H1 (cell line): ENCODE measurements around the gene SLC27A5. TPM values are rescaled to one million over a fixed set of nuclear protein-coding genes. Genes with fewer than 3 reads are reported as not detected.

ENCODE experiments used
- CTCF ChIA-PET: fragments of 300-600 bp; sonication (Branson Sonifier 250); formaldehyde crosslinking; loops from one replicate; lab custom pipeline; 2021; ENCODE audit not compliant: partially characterized antibody; lab: Charles Lee
- POLR2A ChIA-PET: fragments of 300-600 bp; sonication (Branson Sonifier 250); formaldehyde crosslinking; loops from one replicate; lab custom pipeline; 2021; ENCODE audit warnings: inconsistent platforms; ENCODE audit not compliant: partially characterized antibody; lab: Charles Lee
- DNase-seq, 2 experiments: peaks; one replicate each; pipeline versions ENCODE4 v3.0.0 to v3.0.0-alpha.2; 2010 to 2022; ENCODE audit warnings: low spot score in 2 of 2, low read depth in 1 of 2, mixed read lengths in 1 of 2
- FAIRE-seq: peaks from 2 replicates; lab custom pipeline; 2011; peaks lifted over from hg19 to GRCh38; lab: Jason Lieb, UNC
- H2AFZ ChIP-seq: 2 replicates; pipeline ENCODE4 v1.8.1; 2012; ENCODE audit warnings: low read length, inconsistent platforms
- H2AK5ac ChIP-seq: 2 replicates; pipeline ENCODE4 v1.6.1; 2013; ENCODE audit warnings: low read depth, low read length
- H2BK120ac ChIP-seq: replicated peaks from 2 replicates; pipeline ENCODE3; 2013; ENCODE audit warnings: low read depth, low read length, inconsistent platforms
- H2BK12ac ChIP-seq: 2 replicates; pipeline ENCODE4 v1.6.1; 2013; ENCODE audit warnings: low read depth, low read length
- H2BK15ac ChIP-seq: 2 replicates; pipeline ENCODE4 v1.6.1; 2013; ENCODE audit warnings: low read length
- H2BK20ac ChIP-seq: 2 replicates; pipeline ENCODE4 v1.6.1; 2013; ENCODE audit warnings: low read length
- H2BK5ac ChIP-seq: 2 replicates; pipeline ENCODE4 v1.6.1; 2013; ENCODE audit warnings: low read depth, low read length
- H3K14ac ChIP-seq: 2 replicates; pipeline ENCODE4 v1.6.1; 2013; ENCODE audit warnings: inconsistent platforms; ENCODE audit not compliant: insufficient read length
- H3K18ac ChIP-seq: 2 replicates; pipeline ENCODE4 v1.6.1; 2013; ENCODE audit warnings: low read length; ENCODE audit errors: extremely low read depth
- H3K23ac ChIP-seq: 2 replicates; pipeline ENCODE4 v1.6.1; 2013; ENCODE audit warnings: inconsistent platforms; ENCODE audit not compliant: insufficient read length
- H3K23me2 ChIP-seq: 2 replicates; pipeline ENCODE4 v1.6.1; 2013; ENCODE audit warnings: low read depth, low read length
- H3K27ac ChIP-seq: 2 replicates; pipeline ENCODE4 v1.6.1; 2011; ENCODE audit warnings: low read depth, low read length, inconsistent platforms
- H3K27me3 ChIP-seq, 4 experiments: replicated peaks in 1 of 4; 1 replicate in 1 of 4; 2 replicates in 3 of 4; pipeline versions ENCODE4 v1.6.1 to v1.8.1; 2011 to 2013; ENCODE audit warnings: low read length in 3 of 4, mild to moderate bottlenecking in 3 of 4, inconsistent platforms in 2 of 4, mixed read lengths in 2 of 4, moderate library complexity in 1 of 4; ENCODE audit not compliant: control insufficient read depth in 3 of 4, insufficient read depth in 3 of 4; ENCODE audit errors: extremely low read depth in 1 of 4
- H3K36me3 ChIP-seq, 4 experiments: 2 replicates each; pipeline versions ENCODE4 v1.6.1 to v1.8.1; 2011 to 2013; ENCODE audit warnings: mild to moderate bottlenecking in 4 of 4, low read length in 3 of 4, moderate library complexity in 2 of 4, control low read depth in 1 of 4, inconsistent platforms in 1 of 4; ENCODE audit not compliant: insufficient read depth in 4 of 4, control insufficient read depth in 2 of 4
- H3K4ac ChIP-seq: replicated peaks from 2 replicates; pipeline ENCODE3; 2013; ENCODE audit warnings: low read length, low read depth, mixed read lengths, inconsistent platforms; ENCODE audit not compliant: insufficient read length
- H3K4me1 ChIP-seq, 4 experiments: replicated peaks in 1 of 4; 1 replicate in 1 of 4; 2 replicates in 3 of 4; pipeline versions ENCODE4 v1.6.1 to v1.8.1; 2011 to 2013; ENCODE audit warnings: low read length in 3 of 4, inconsistent platforms in 2 of 4, mixed read lengths in 1 of 4; ENCODE audit not compliant: insufficient read depth in 4 of 4, control insufficient read depth in 3 of 4
- H3K4me2 ChIP-seq, 2 experiments: 2 replicates each; pipeline versions ENCODE4 v1.6.1 to v1.8.1; 2011 to 2013; ENCODE audit warnings: low read depth in 2 of 2, low read length in 2 of 2, control low read depth in 1 of 2, inconsistent platforms in 1 of 2, mild to moderate bottlenecking in 1 of 2; ENCODE audit not compliant: insufficient read depth in 1 of 2
- H3K4me3 ChIP-seq, 4 experiments: fragments of 200-600, 300-600 bp in 1 of 4; sonication (generic), shearing (Covaris generic), sonication (Bioruptor Twin) in 1 of 4; 2 replicates each; pipeline versions ENCODE4 v1.5.1 to v1.8.1; 2011 to 2016; ENCODE audit warnings: low read length in 4 of 4, low read depth in 3 of 4, control low read depth in 2 of 4, inconsistent platforms in 2 of 4, mild to moderate bottlenecking in 2 of 4, mixed read lengths in 1 of 4, moderate library complexity in 1 of 4; ENCODE audit not compliant: insufficient read depth in 2 of 4; ENCODE audit errors: extremely low read depth in 1 of 4
- H3K56ac ChIP-seq: replicated peaks from 2 replicates; pipeline ENCODE3; 2013; ENCODE audit warnings: low read depth, mild to moderate bottlenecking, mixed read lengths, low read length, inconsistent platforms; ENCODE audit not compliant: insufficient read length
- H3K79me1 ChIP-seq: 2 replicates; pipeline ENCODE4 v1.6.1; 2013; ENCODE audit warnings: low read depth, low read length, control low read depth
- H3K79me2 ChIP-seq, 2 experiments: 2 replicates each; pipeline versions ENCODE4 v1.6.1 to v1.8.1; 2012 to 2013; ENCODE audit warnings: low read length in 2 of 2, mild to moderate bottlenecking in 2 of 2, inconsistent platforms in 1 of 2; ENCODE audit not compliant: insufficient read depth in 2 of 2, control insufficient read depth in 1 of 2
- H3K9ac ChIP-seq, 4 experiments: replicated peaks in 1 of 4; 1 replicate in 1 of 4; 2 replicates in 3 of 4; pipeline versions ENCODE4 v1.6.1 to v1.8.1; 2011 to 2013; ENCODE audit warnings: low read depth in 3 of 4, low read length in 3 of 4, control low read depth in 2 of 4, mild to moderate bottlenecking in 2 of 4, moderate library complexity in 2 of 4, inconsistent platforms in 1 of 4; ENCODE audit errors: extremely low read depth in 1 of 4
- H3K9me3 ChIP-seq, 2 experiments: 2 replicates each; pipeline versions ENCODE4 v1.6.1 to v1.8.1; 2012 to 2013; ENCODE audit warnings: mild to moderate bottlenecking in 2 of 2, moderate library complexity in 2 of 2, control low read depth in 1 of 2, inconsistent platforms in 1 of 2, low read depth in 1 of 2, low read length in 1 of 2, mixed read lengths in 1 of 2; ENCODE audit not compliant: insufficient read depth in 2 of 2
- H4K20me1 ChIP-seq, 2 experiments: replicated peaks in 1 of 2; 2 replicates each; pipeline versions ENCODE3 to v1.8.1; 2011 to 2013; ENCODE audit warnings: inconsistent platforms in 2 of 2, low read length in 2 of 2, mild to moderate bottlenecking in 1 of 2; ENCODE audit not compliant: insufficient read depth in 2 of 2, control insufficient read depth in 1 of 2
- H4K5ac ChIP-seq: 2 replicates; pipeline ENCODE4 v1.6.1; 2013; ENCODE audit warnings: low read length, low read depth, mixed read lengths, inconsistent platforms; ENCODE audit not compliant: insufficient read length
- H4K8ac ChIP-seq: 2 replicates; pipeline ENCODE4 v1.8.0; 2013; ENCODE audit warnings: mild to moderate bottlenecking, moderate library complexity, low read length, inconsistent platforms; ENCODE audit not compliant: insufficient read depth; ENCODE audit errors: extremely low read depth
- H4K91ac ChIP-seq: replicated peaks from 2 replicates; pipeline ENCODE3; 2013; ENCODE audit warnings: low read length, mixed read lengths, inconsistent platforms; ENCODE audit not compliant: insufficient read length
- POLR2AphosphoS5 ChIP-seq: IDR thresholded peaks from 2 replicates; pipeline ENCODE4 v1.6.1; 2011; ENCODE audit warnings: low read depth, low read length
- TCF12 ChIP-seq: IDR thresholded peaks from 2 replicates; pipeline ENCODE4 v1.6.1; 2011; ENCODE audit warnings: low read depth, mild to moderate bottlenecking, low read length
- WGBS, 2 experiments: shearing (Covaris generic) in 1 of 2; methylation state at CpG; one replicate each; pipeline versions ENCODE4 v1.1.6 to v1.1.7; 2013 to 2015; ENCODE audit warnings: low lambda C conversion rate in 2 of 2, mixed read lengths in 2 of 2, inconsistent platforms in 1 of 2, low coverage in 1 of 2, missing lambda C conversion rate in 1 of 2; ENCODE audit not compliant: insufficient replicate concordance in 2 of 2, insufficient coverage in 1 of 2, insufficient read length in 1 of 2; ENCODE audit errors: extremely low coverage in 1 of 2, missing lambda C conversion rate in 1 of 2; 5-methylcytosine and 5-hydroxymethylcytosine counted together
- polyA plus RNA-seq, 7 experiments: library from polyadenylated mRNA; depleted of rRNA in 3 of 7; stranded (reverse) in 5 of 7; unstranded in 2 of 7; fragments of >200 nt in 5 of 7; fragments of 200-250 nt in 2 of 7; gene quantifications; 1 replicate in 5 of 7; 2 replicates in 1 of 7; 4 replicates in 1 of 7; pipeline versions ENCODE4 v1.2.1 to v1.2.3, GENCODE V29; 2011 to 2013; ENCODE audit warnings: missing spikeins in 2 of 7, mixed read lengths in 2 of 7
- total RNA-seq: library from RNA; stranded (reverse); fragmentation: NEBNext Ultra II Directional; extraction: Animal tissue kit (Norgen Biotek cat#: 25700); gene quantifications from 2 replicates; pipeline ENCODE4 v1.2.1, GENCODE V29; 2021

SLC27A5 gene
- total and polyA plus RNA-seq, 2 of the 8 experiments (the other 6 are each of a cell fraction or from before 2014, with no cell fraction given) = 25.1 to 80.5 TPM

GRCh38 chr19:58551123-58551497 is 39.3 kb upstream of the SLC27A5 start:
- H2BK5ac ChIP-seq = no peak overlapping the region
- no peak overlapping the region for H2AFZ ChIP-seq
- no peaks in the 10 kb centered on the region for H3K9me3 ChIP-seq
- WGBS, 2 experiments = 90% methylated on average over 1 of the region's 1 CpG; no CpG with 5 or more reads in 1 of the 2 experiments
- H2BK15ac ChIP-seq = no peak overlapping the region
- no peak overlapping the region for H2BK12ac ChIP-seq
- no peak overlapping the region for H2AK5ac ChIP-seq
- peaks cover 28 to 44% of the 10 kb centered on the region in 2 experiments for H4K20me1 ChIP-seq
- no peak overlapping the region for H2BK120ac ChIP-seq
- no peak for DNase-seq
- H3K18ac ChIP-seq = no peak overlapping the region
- H4K91ac ChIP-seq = no peak overlapping the region
- H3K27ac ChIP-seq = no peak overlapping the region
- H3K4me2 ChIP-seq = no peak overlapping the region
- H3K9ac ChIP-seq = no peak overlapping the region
- H3K23me2 ChIP-seq = peaks cover 9% of the 10 kb centered on the region
- H4K5ac ChIP-seq = no peak overlapping the region
- peaks cover 14 to 34% of the 10 kb centered on the region in 2 experiments for H3K79me2 ChIP-seq
- H3K56ac ChIP-seq = no peak overlapping the region
- no peak overlapping the region for H4K8ac ChIP-seq
- H3K79me1 ChIP-seq = peaks cover 22% of the 10 kb centered on the region
- no peak overlapping the region for H3K14ac ChIP-seq
- POLR2A ChIA-PET = interaction anchor here (0.9 to 13.8 kb wide), 6 partner anchors 6 to 180 kb away, joined by 3 to 650 read pairs (median 102); partner anchors contain the start of genes MZF1, SLC27A5, TRIM28 and UBE2M
- H3K4me1 ChIP-seq = peaks cover under 1 to 22% (median 13%) of the 10 kb centered on the region in 4 experiments
- no peak for TF ChIP-seq TCF12
- peak; percentile 59 for TF ChIP-seq POLR2AphosphoS5
- FAIRE-seq = no peak
- no peak overlapping the region for H3K4ac ChIP-seq
- H3K27me3 ChIP-seq = no peaks in the 10 kb centered on the region
- peaks cover 42 to 68% (median 57%) of the 10 kb centered on the region in 4 experiments for H3K36me3 ChIP-seq
- H2BK20ac ChIP-seq = no peak overlapping the region
- CTCF ChIA-PET = interaction anchor here (1.4 to 1.5 kb wide), 2 partner anchors 28 to 31 kb away, joined by 3 to 11 read pairs; partner anchors contain the start of gene ZBTB45
- no peak overlapping the region for H3K23ac ChIP-seq
- H3K4me3 ChIP-seq = no peak overlapping the region
